NCI-H2081 treated with DMSO at 0.1 percent for 48 hours (cell line): Measurements from ENCODE around the gene ARGLU1.

ENCODE experiments used
- DNase-seq: peaks from one replicate; lab custom pipeline; 2025; lab: John Stamatoyannopoulos, UW

Gene ARGLU1

GRCh38 chr13:106499896-106500295 is 68.0 kb downstream of the ARGLU1 start:
- no peak for DNase-seq

- DNase-seq, result no peak
Measured at GRCh38 chr13:106499113-106499512, 68.8 kb downstream of the ARGLU1 start.

GRCh38 chr13:106498571-106498970 is 69.4 kb downstream of the ARGLU1 start:
- DNase-seq, result no peak

- DNase-seq, result no peak
Measured at GRCh38 chr13:106498158-106498557, 69.8 kb downstream of the ARGLU1 start.

GRCh38 chr13:106497079-106497478 is 70.9 kb downstream of the ARGLU1 start:
- DNase-seq, result no peak

- peak; percentile 19 for DNase-seq
Measured at GRCh38 chr13:106496072-106496997, 71.6 kb downstream of the ARGLU1 start.

- DNase-seq, result no peak
Measured at GRCh38 chr13:106494936-106495335, 73.0 kb downstream of the ARGLU1 start.

- no peak for DNase-seq
Measured at GRCh38 chr13:106494506-106494905, 73.4 kb downstream of the ARGLU1 start.

GRCh38 chr13:106493533-106494220 is 74.3 kb downstream of the ARGLU1 start:
- no peak for DNase-seq

GRCh38 chr13:106492588-106493475 is 75.1 kb downstream of the ARGLU1 start:
- DNase-seq, result no peak

- no peak for DNase-seq
Measured at GRCh38 chr13:106491928-106492587, 75.9 kb downstream of the ARGLU1 start.
